Astrocyte (in vitro differentiated cells and primary cell): ENCODE measurements around the gene TRIM56. TPM values are rescaled to one million over a fixed set of nuclear protein-coding genes. Genes with fewer than 3 reads are reported as not detected.
A peak's percentile ranks its signal among the peaks of the same experiment; 100 is the strongest.
"Not testable (repeated sequence)": the region's sequence is repeated elsewhere in the genome, so short reads cannot be mapped to it uniquely, and the experiment has no call there.

Experiments used
- DNase-seq: peaks from one replicate; pipeline ENCODE4 v3.0.0-alpha.2; 2010; ENCODE audit warnings: low read depth
- FAIRE-seq: peaks from 2 replicates; lab custom pipeline; 2011; peaks lifted over from hg19 to GRCh38; lab: Jason Lieb, UNC
- H2AFZ ChIP-seq: 2 replicates; pipeline ENCODE4 v1.6.0; 2012; ENCODE audit warnings: low read depth, low read length, inconsistent platforms
- H3K27ac ChIP-seq: 2 replicates; pipeline ENCODE4 v1.5.1; 2011; ENCODE audit warnings: low read depth, low read length, inconsistent platforms
- H3K27me3 ChIP-seq: 2 replicates; pipeline ENCODE4 v1.6.0; 2011; ENCODE audit warnings: low read length, inconsistent platforms; ENCODE audit not compliant: insufficient read depth
- H3K36me3 ChIP-seq: 2 replicates; pipeline ENCODE4 v1.5.1; 2011; ENCODE audit warnings: low read length, inconsistent platforms; ENCODE audit not compliant: insufficient read depth
- H3K4me1 ChIP-seq: 2 replicates; pipeline ENCODE4 v1.5.1; 2011; ENCODE audit warnings: low read length, inconsistent platforms; ENCODE audit not compliant: insufficient read depth
- H3K4me2 ChIP-seq: 2 replicates; pipeline ENCODE4 v1.6.0; 2012; ENCODE audit warnings: low read length, inconsistent platforms
- H3K4me3 ChIP-seq: 2 replicates; pipeline ENCODE4 v1.5.1; 2011; ENCODE audit warnings: low read depth, mild to moderate bottlenecking, low read length, inconsistent platforms; ENCODE audit not compliant: insufficient read depth
- H3K79me2 ChIP-seq: 2 replicates; pipeline ENCODE4 v1.6.0; 2012; ENCODE audit warnings: mild to moderate bottlenecking, low read length, inconsistent platforms; ENCODE audit not compliant: insufficient read depth
- H3K9ac ChIP-seq: 2 replicates; pipeline ENCODE4 v1.6.0; 2012; ENCODE audit warnings: mild to moderate bottlenecking, low read length, inconsistent platforms
- H3K9me3 ChIP-seq: 2 replicates; pipeline ENCODE4 v1.5.1; 2012; ENCODE audit warnings: low read depth, mild to moderate bottlenecking, low read length, inconsistent platforms; ENCODE audit not compliant: insufficient read depth
- H4K20me1 ChIP-seq: 2 replicates; pipeline ENCODE4 v1.6.0; 2012; ENCODE audit warnings: low read length, inconsistent platforms; ENCODE audit not compliant: insufficient read depth
- H3K27ac Mint-ChIP-seq: one replicate; pipeline ENCODE4 v1.8.0; 2021; ENCODE audit warnings: mild to moderate bottlenecking, mixed read lengths; ENCODE audit not compliant: unreplicated experiment
- H3K27me3 Mint-ChIP-seq: one replicate; pipeline ENCODE4 v1.8.0; 2021; ENCODE audit warnings: low read depth, mixed read lengths; ENCODE audit not compliant: unreplicated experiment
- H3K36me3 Mint-ChIP-seq: one replicate; pipeline ENCODE4 v1.8.0; 2021; ENCODE audit warnings: low read depth, mixed read lengths; ENCODE audit not compliant: unreplicated experiment
- H3K4me1 Mint-ChIP-seq: one replicate; pipeline ENCODE4 v1.8.0; 2021; ENCODE audit warnings: low read depth, mixed read lengths; ENCODE audit not compliant: unreplicated experiment
- H3K4me3 Mint-ChIP-seq: one replicate; pipeline ENCODE4 v1.8.0; 2021; ENCODE audit warnings: mild to moderate bottlenecking, moderate library complexity, mixed read lengths; ENCODE audit not compliant: unreplicated experiment
- H3K9me3 Mint-ChIP-seq: one replicate; pipeline ENCODE4 v1.8.0; 2021; ENCODE audit warnings: mild to moderate bottlenecking, mixed read lengths; ENCODE audit not compliant: unreplicated experiment
- CTCF ChIP-seq: IDR thresholded peaks from 2 replicates; pipeline ENCODE4 v1.5.1; 2011; ENCODE audit warnings: low read depth, mild to moderate bottlenecking, inconsistent platforms, low read length, moderate library complexity; ENCODE audit not compliant: insufficient read depth
- EZH2 ChIP-seq: IDR thresholded peaks from 2 replicates; pipeline ENCODE4 v1.6.1; 2012; ENCODE audit warnings: mild to moderate bottlenecking, low read length, inconsistent platforms; ENCODE audit not compliant: insufficient read depth
- total RNA-seq: library from RNA; stranded (reverse); gene quantifications from 2 replicates; pipeline ENCODE4 v1.2.1, GENCODE V29; 2021

Gene TRIM56
- total RNA-seq, 1 donor from 2014 or later = 24.2 TPM

- Histone ChIP-seq H3K4me3 (no peak overlapping the region), H3K9ac (no peak overlapping the region), H3K4me2 (no peak overlapping the region), H3K9me3 (no peaks in the 10 kb centered on the region), H3K36me3 (no peaks in the 10 kb centered on the region), H3K79me2 (peaks cover 43% of the 10 kb centered on the region), H3K4me1 (peaks cover 27% of the 10 kb centered on the region), H3K27ac (no peak overlapping the region), H4K20me1 (no peaks in the 10 kb centered on the region), H2AFZ (no peak overlapping the region), H3K27me3 (no peaks in the 10 kb centered on the region)
- no peak for TF ChIP-seq EZH2
- DNase-seq (no peak), FAIRE-seq (no peak)
- peaks cover 11% of the 10 kb centered on the region for H3K36me3 Mint-ChIP-seq
- no peaks in the 10 kb centered on the region for H3K27me3 Mint-ChIP-seq
- H3K4me1 Mint-ChIP-seq = peaks cover 18% of the 10 kb centered on the region
- no peaks in the 10 kb centered on the region for H3K9me3 Mint-ChIP-seq
- H3K4me3 Mint-ChIP-seq = no peak overlapping the region
- no peak overlapping the region for H3K27ac Mint-ChIP-seq
These were observed 4.6 kb downstream of the TRIM56 start for GRCh38 chr7:101089876-101090275.

- not testable (repeated sequence) for DNase-seq, H3K9me3 Mint-ChIP-seq, H3K27me3 Mint-ChIP-seq, H3K4me2 ChIP-seq, H3K27ac Mint-ChIP-seq, H3K9me3 ChIP-seq, H4K20me1 ChIP-seq, H3K36me3 ChIP-seq, H3K4me3 ChIP-seq, H3K4me3 Mint-ChIP-seq, H3K9ac ChIP-seq, H3K27me3 ChIP-seq, FAIRE-seq, H2AFZ ChIP-seq, H3K27ac ChIP-seq
- H3K36me3 Mint-ChIP-seq = peaks cover 14% of the 10 kb centered on the region
- peaks cover 21% of the 10 kb centered on the region for H3K4me1 ChIP-seq
- peaks cover 20% of the 10 kb centered on the region for H3K4me1 Mint-ChIP-seq
- H3K79me2 ChIP-seq = peaks cover 34% of the 10 kb centered on the region
These were observed 7.1 kb downstream of the TRIM56 start for GRCh38 chr7:101092266-101092905.

- Histone ChIP-seq H3K4me2 (peak overlapping the region; percentile 73), H3K9me3 (no peaks in the 10 kb centered on the region), H3K9ac (peak overlapping the region; percentile 75), H3K27ac (peak overlapping the region; percentile 93), H3K79me2 (peaks cover 25% of the 10 kb centered on the region), H2AFZ (no peak overlapping the region), H3K4me3 (no peak overlapping the region), H3K27me3 (no peaks in the 10 kb centered on the region), H3K36me3 (no peaks in the 10 kb centered on the region), H3K4me1 (peaks cover 21% of the 10 kb centered on the region), H4K20me1 (no peaks in the 10 kb centered on the region)
- FAIRE-seq (peak; percentile 98), DNase-seq (peak; percentile 88)
- TF ChIP-seq CTCF (no peak), EZH2 (no peak)
- Mint-ChIP-seq H3K27ac (peak overlapping the region; percentile 79), H3K9me3 (no peaks in the 10 kb centered on the region), H3K4me3 (peak overlapping the region; percentile 64), H3K36me3 (peaks cover 17% of the 10 kb centered on the region), H3K27me3 (no peaks in the 10 kb centered on the region), H3K4me1 (peaks cover 22% of the 10 kb centered on the region)
These were observed 8.6 kb downstream of the TRIM56 start for GRCh38 chr7:101093906-101094305.
